Activated CD8-positive, alpha-beta T cell treated with anti-CD3 and anti-CD28 coated beads, Interleukin-2, amount 10 ng/mL, durations not matched to agents 7 days and 5 days (primary cell): ENCODE results near the gene AMMECR1. TPM values are rescaled to one million over a fixed set of nuclear protein-coding genes. Genes with fewer than 3 reads are reported as not detected.

ENCODE experiments used
- ATAC-seq: fragments of 150-1000 bp; cut with Tn5 transposase; one replicate; pipeline ENCODE4 v1.10.0; 2021; ENCODE audit warnings: moderate library complexity
- CTCF ChIA-PET: fragments of 350-600 bp; sonication (Branson Sonifier 250); formaldehyde crosslinking; loops from one replicate; lab custom pipeline; 2021; ENCODE audit warnings: antibody characterized with exemption; lab: Charles Lee
- POLR2A ChIA-PET: fragments of 350-600 bp; sonication (Branson Sonifier 250); formaldehyde crosslinking; loops from one replicate; lab custom pipeline; 2021; ENCODE audit warnings: antibody characterized with exemption; lab: Charles Lee
- DNase-seq: peaks from one replicate; pipeline ENCODE4 v3.0.0-alpha.2; 2020
- H3K27ac Mint-ChIP-seq: one replicate; pipeline ENCODE4 v1.8.0; 2021; ENCODE audit warnings: mild to moderate bottlenecking, mixed read lengths
- H3K27me3 Mint-ChIP-seq: one replicate; pipeline ENCODE4 v1.8.0; 2021; ENCODE audit warnings: low read depth, mixed read lengths
- H3K36me3 Mint-ChIP-seq: one replicate; pipeline ENCODE4 v1.8.0; 2021; ENCODE audit warnings: low read depth, mixed read lengths
- H3K4me1 Mint-ChIP-seq: one replicate; pipeline ENCODE4 v1.8.0; 2021; ENCODE audit warnings: low read depth, mixed read lengths
- H3K4me3 Mint-ChIP-seq: one replicate; pipeline ENCODE4 v1.8.0; 2021; ENCODE audit warnings: mild to moderate bottlenecking, mixed read lengths
- H3K9me3 Mint-ChIP-seq: one replicate; pipeline ENCODE4 v1.8.0; 2022; ENCODE audit warnings: mixed read lengths; ENCODE audit not compliant: insufficient read depth
- total RNA-seq, 2 experiments: library from RNA; stranded (reverse); gene quantifications; one replicate each; pipeline ENCODE4 v1.2.3, GENCODE V29; 2021

AMMECR1 gene
- total RNA-seq, 2 experiments from 2014 or later = 7.3 to 7.5 TPM

DNA sequence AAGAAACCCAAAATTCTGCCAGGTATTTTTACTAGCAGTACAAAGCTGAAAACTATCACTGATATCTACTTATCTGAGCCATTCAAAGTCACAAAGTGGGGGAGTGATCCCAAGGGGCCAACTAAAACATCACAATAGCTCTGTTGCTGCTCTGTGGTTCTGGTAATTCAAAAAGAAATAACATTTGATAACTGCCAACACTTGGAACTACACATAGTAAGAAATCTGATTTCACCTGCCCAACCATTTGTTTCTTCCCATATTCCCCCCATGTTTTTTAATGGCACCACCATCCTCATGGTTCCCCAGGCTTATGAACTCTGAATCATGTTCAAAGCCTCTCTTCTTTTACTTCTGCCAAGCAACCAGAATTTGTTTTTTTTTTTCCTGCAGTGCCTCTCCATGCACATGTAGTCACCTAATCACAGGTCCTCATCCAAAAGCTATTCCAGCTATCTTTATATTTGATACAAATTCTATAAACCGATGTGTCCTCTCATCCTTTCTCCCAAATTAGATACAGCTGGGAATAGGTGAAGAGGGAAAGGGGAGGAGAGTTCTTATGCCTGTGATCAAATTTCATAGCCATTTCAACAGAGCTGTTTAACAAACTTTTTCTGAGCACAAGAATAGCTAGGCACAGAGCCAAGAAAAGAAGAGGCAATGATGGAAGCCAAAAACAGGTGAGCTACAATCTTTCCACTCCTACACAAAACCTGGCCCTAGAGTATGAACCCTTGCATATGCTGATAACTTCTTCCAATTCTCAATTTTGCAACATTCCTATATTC lies 7.7 kb downstream of the AMMECR1 start:
- ATAC-seq (no peak), DNase-seq (no peak)
- no peak overlapping the region for H3K27ac Mint-ChIP-seq
- H3K4me1 Mint-ChIP-seq = peaks cover 20% of the 10 kb centered on the region
- H3K27me3 Mint-ChIP-seq = no peaks in the 10 kb centered on the region
- no peaks in the 10 kb centered on the region for H3K36me3 Mint-ChIP-seq
- H3K4me3 Mint-ChIP-seq = no peak overlapping the region
- no peaks in the 10 kb centered on the region for H3K9me3 Mint-ChIP-seq
- CTCF ChIA-PET = interaction anchor here (0.9 to 1.1 kb wide), 2 partner anchors 18 to 142 kb away, joined by 3 read pairs; no protein-coding TSS in a partner anchor
- POLR2A ChIA-PET = no interaction called here

DNA sequence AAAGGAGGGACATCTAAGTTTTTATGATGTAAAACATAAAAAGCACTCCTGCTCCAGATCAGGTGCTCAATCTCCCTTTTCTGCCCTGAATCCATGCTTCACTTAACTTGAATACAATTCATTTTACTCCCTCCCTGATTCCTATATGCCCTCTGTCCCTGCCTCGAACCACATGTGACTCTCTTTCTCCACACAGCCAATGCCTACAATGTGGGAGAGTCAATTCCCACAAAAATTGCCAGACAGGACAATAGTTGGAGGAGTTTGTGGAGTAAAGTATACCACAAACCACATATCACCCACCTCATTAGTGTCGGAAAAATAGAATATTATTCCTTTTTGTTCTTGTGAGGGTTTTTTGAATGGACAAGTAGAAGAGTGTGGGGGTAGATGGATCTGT lies 9.7 kb downstream of the AMMECR1 start:
- DNase-seq (no peak), ATAC-seq (no peak)
- no peak overlapping the region for H3K4me3 Mint-ChIP-seq
- H3K4me1 Mint-ChIP-seq = peaks cover 14% of the 10 kb centered on the region
- H3K27me3 Mint-ChIP-seq = no peaks in the 10 kb centered on the region
- no peaks in the 10 kb centered on the region for H3K9me3 Mint-ChIP-seq
- no peak overlapping the region for H3K27ac Mint-ChIP-seq
- ChIA-PET POLR2A (no interaction called here), CTCF (no interaction called here)
- H3K36me3 Mint-ChIP-seq = no peaks in the 10 kb centered on the region

DNA sequence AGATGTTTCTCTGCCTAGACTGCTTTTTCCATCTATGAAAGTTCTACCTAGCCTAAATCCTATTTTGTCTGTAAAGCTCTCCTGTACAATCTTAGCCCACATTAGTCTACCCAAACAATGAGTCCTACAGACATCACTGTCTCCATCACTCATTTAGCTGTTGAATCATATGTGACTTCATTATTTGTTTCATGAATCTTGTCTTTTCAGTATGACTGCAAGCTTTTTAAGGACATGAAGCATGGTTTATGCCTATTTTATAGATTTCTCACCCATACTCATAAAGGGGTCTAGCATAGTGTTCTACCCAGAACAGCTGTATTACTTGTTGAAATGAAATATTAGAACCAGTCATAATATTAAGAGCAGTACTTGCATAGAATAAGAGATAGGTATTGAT lies 13.0 kb downstream of the AMMECR1 start:
- Mint-ChIP-seq H3K4me3 (no peak overlapping the region), H3K9me3 (no peaks in the 10 kb centered on the region), H3K36me3 (peaks cover 3% of the 10 kb centered on the region), H3K4me1 (peaks cover 3% of the 10 kb centered on the region), H3K27me3 (no peaks in the 10 kb centered on the region), H3K27ac (no peak overlapping the region)
- ChIA-PET CTCF (interaction anchor here (0.6 kb wide), 1 partner anchor 106 kb away, joined by 3 read pairs; no protein-coding TSS in a partner anchor), POLR2A (no interaction called here)
- no peak for ATAC-seq
- DNase-seq = no peak

DNA sequence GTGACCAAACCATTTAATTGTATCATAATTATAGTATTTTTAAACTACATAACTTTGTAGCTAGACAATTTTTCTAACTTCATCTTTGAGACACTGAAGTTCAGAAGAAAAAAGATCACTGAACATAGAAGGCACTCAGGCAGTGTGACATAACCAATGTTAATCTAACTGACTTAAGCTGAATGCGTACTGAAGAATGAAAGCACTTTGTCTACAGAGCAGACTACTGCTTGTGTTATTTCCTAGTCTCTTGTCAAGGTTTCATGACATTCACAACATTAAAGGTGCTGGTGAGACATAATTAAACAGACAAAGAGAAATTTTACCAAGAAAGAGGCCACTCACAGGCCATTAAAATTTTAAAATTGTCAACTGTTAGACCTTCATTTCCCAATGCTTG lies 13.5 kb downstream of the AMMECR1 start:
- ATAC-seq (no peak), DNase-seq (no peak)
- peaks cover 8% of the 10 kb centered on the region for H3K36me3 Mint-ChIP-seq
- no peak overlapping the region for H3K27ac Mint-ChIP-seq
- H3K27me3 Mint-ChIP-seq = no peaks in the 10 kb centered on the region
- ChIA-PET POLR2A (no interaction called here), CTCF (no interaction called here)
- peaks cover 3% of the 10 kb centered on the region for H3K4me1 Mint-ChIP-seq
- no peak overlapping the region for H3K4me3 Mint-ChIP-seq
- H3K9me3 Mint-ChIP-seq = no peaks in the 10 kb centered on the region

DNA sequence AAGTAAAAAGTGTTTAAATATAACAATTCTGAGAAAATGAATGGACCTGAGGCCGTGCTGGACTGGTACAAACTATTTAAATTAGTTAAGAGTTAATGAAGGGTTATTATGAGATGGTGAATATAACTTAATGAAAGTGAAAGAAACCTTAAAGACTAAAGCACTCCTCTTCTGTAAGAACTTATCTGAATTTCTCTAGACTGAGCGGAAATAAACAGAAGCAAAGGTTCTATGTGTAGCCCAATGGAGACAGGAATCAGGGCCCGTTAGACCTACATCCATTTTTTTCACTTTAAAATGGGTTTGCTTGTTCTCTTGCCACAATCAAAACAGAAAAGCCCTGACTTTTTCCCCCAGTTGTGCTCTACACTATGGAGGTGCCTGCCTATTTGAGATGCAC lies 14.9 kb downstream of the AMMECR1 start:
- DNase-seq (no peak), ATAC-seq (no peak)
- peaks cover 3% of the 10 kb centered on the region for H3K4me1 Mint-ChIP-seq
- POLR2A ChIA-PET = no interaction called here
- no peak overlapping the region for H3K27ac Mint-ChIP-seq
- H3K4me3 Mint-ChIP-seq = no peak overlapping the region
- H3K9me3 Mint-ChIP-seq = no peaks in the 10 kb centered on the region
- CTCF ChIA-PET = no interaction called here
- peaks cover 8% of the 10 kb centered on the region for H3K36me3 Mint-ChIP-seq
- no peaks in the 10 kb centered on the region for H3K27me3 Mint-ChIP-seq

DNA sequence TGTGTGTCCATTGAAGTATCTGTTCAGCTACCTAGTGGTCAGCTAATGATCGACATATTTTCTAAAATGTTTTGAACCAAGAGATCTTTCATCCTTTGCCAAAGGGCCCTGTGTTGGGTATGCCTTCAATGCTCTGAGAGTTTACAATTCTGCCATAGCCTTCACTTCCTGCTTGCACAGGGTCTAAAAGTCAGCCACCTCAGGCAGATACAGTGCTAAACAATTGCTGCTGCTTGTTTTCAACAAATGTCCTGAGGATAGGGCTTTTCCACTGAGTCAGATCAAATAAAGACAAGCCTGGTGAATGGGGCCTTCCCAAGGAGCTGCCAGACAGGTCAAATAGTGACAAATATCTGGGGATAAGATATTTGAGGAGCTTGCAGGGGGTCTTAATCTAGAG lies 16.7 kb downstream of the AMMECR1 start:
- DNase-seq (no peak), ATAC-seq (no peak)
- Mint-ChIP-seq H3K27ac (no peak overlapping the region), H3K27me3 (no peaks in the 10 kb centered on the region), H3K4me1 (peaks cover 3% of the 10 kb centered on the region), H3K9me3 (peaks cover 8% of the 10 kb centered on the region), H3K4me3 (no peak overlapping the region), H3K36me3 (peaks cover 10% of the 10 kb centered on the region)
- ChIA-PET POLR2A (no interaction called here), CTCF (no interaction called here)

DNA sequence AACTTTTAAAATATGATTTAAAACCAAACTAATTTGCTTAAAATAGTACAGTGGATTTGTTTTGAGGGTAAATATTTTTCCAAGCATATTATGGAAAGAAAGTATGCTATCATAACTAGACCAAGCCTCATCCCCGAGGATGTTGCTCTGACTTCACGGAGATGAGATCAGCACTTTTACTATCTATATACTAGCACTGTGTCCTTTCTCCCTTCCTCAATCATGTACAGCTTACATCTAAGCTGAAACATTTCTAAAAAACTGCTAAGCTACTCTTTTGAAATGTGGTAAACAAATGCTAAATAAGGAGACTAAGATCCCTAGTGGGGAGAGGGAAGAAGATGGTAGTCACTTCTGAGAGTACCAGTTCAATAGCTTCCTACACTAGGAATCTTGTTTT lies 23.8 kb downstream of the AMMECR1 start:
- POLR2A ChIA-PET = no interaction called here
- H3K36me3 Mint-ChIP-seq = peaks cover 3% of the 10 kb centered on the region
- no peaks in the 10 kb centered on the region for H3K27me3 Mint-ChIP-seq
- ATAC-seq (no peak), DNase-seq (no peak)
- H3K4me3 Mint-ChIP-seq = no peak overlapping the region
- peaks cover 8% of the 10 kb centered on the region for H3K9me3 Mint-ChIP-seq
- H3K4me1 Mint-ChIP-seq = no peaks in the 10 kb centered on the region
- CTCF ChIA-PET = interaction anchor here (0.9 kb wide), 1 partner anchor 134 kb away, joined by 3 read pairs; no protein-coding TSS in a partner anchor
- no peak overlapping the region for H3K27ac Mint-ChIP-seq

DNA sequence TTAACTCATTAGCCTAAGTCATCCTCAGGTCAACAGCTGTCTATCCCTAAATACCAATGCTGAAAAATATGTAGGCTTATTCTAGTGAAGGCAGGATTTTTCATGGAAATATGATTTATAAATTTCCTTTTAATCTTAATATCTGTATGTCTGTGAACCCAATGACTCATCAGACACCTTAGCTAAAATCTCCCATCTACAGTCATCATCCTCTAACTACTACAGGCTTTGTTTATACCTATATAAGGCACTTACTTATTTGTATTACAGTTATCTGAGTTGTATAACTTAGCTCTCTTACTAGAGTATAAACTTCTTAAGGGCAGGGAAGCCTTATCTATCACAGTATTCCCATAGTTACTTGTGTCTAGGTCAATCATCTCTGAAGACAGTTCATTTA lies 24.2 kb downstream of the AMMECR1 start:
- ChIA-PET CTCF (no interaction called here), POLR2A (no interaction called here)
- Mint-ChIP-seq H3K4me3 (no peak overlapping the region), H3K27ac (no peak overlapping the region), H3K27me3 (no peaks in the 10 kb centered on the region), H3K4me1 (no peaks in the 10 kb centered on the region), H3K9me3 (peaks cover 8% of the 10 kb centered on the region), H3K36me3 (peaks cover 3% of the 10 kb centered on the region)
- DNase-seq = no peak
- no peak for ATAC-seq

DNA sequence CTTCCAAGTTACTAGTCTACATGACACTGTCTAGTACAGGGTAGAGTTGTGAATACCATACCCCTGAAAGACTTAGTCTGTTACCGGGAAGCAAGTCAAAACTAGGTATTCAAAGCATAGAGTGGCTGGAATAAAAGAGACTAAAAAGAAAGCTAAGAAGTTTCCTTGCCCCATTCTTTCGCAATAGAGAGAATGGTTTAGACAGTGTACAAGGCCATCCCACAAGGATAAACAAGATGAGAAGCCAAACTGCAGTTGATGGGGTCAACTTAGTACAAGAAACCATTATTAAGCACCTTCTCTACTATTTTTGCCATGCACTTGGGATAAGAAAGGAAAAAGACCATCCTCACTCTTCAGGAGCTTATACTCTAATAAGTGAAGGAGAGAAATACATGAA lies 30.3 kb downstream of the AMMECR1 start:
- Mint-ChIP-seq H3K4me1 (no peaks in the 10 kb centered on the region), H3K27me3 (no peaks in the 10 kb centered on the region)
- CTCF ChIA-PET = no interaction called here

DNA sequence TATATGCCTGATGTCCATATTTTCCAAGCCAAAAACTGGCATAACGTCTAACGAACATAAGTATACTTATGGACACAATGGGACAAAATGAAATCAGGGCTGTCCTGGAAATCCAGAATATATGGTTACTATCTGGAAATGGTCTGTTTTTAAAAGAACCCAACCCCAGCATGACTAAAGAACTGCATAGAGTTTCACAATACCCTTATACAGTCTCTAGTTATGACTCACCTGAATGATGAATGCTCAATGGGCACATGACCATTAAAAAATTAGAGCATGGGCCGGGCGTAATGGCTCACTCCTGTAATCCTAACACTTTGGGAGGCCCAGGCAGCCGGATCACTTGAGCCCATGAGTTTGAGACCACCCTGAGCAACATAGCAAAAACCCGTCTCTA lies 31.8 kb downstream of the AMMECR1 start:
- no peaks in the 10 kb centered on the region for H3K4me1 Mint-ChIP-seq
- no peak overlapping the region for H3K27ac Mint-ChIP-seq
- H3K4me3 Mint-ChIP-seq = no peak overlapping the region
- ChIA-PET POLR2A (interaction anchor here (0.6 kb wide), 1 partner anchor 214 kb away, joined by 4 read pairs; no protein-coding TSS in a partner anchor), CTCF (no interaction called here)
- no peak for ATAC-seq
- H3K27me3 Mint-ChIP-seq = no peaks in the 10 kb centered on the region
- H3K9me3 Mint-ChIP-seq = no peaks in the 10 kb centered on the region
- H3K36me3 Mint-ChIP-seq = peaks cover 9% of the 10 kb centered on the region
- DNase-seq = no peak

More for the DNA sequence above, 30.3 kb downstream of the AMMECR1 start:
- Mint-ChIP-seq H3K36me3 (peaks cover 9% of the 10 kb centered on the region), H3K27ac (no peak overlapping the region), H3K4me3 (no peak overlapping the region), H3K9me3 (no peaks in the 10 kb centered on the region)
- POLR2A ChIA-PET = no interaction called here
- ATAC-seq (no peak), DNase-seq (no peak)

DNA sequence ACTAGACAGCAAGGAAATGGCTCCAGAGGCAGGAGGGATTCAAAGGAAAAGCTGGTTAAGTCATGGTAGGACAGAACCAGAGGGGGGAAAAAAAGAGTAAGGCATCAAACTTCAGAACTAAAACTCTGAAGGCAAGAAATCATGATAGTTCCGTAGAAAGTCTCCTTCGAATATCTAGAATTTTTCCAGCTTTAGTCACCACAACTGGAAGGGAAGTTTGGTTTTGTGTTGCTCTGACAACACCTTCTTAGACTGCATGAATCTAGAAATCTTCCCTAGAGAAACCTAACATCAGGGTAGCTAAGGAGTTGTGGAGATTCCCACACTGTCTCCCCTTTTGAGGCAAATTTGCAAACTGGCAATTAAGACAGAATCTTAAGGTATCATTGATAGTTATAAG lies 33.7 kb downstream of the AMMECR1 start:
- no peak overlapping the region for H3K4me3 Mint-ChIP-seq
- H3K4me1 Mint-ChIP-seq = no peaks in the 10 kb centered on the region
- CTCF ChIA-PET = no interaction called here
- H3K36me3 Mint-ChIP-seq = peaks cover 9% of the 10 kb centered on the region
- DNase-seq (no peak), ATAC-seq (no peak)
- H3K27ac Mint-ChIP-seq = no peak overlapping the region
- no peaks in the 10 kb centered on the region for H3K27me3 Mint-ChIP-seq
- POLR2A ChIA-PET = no interaction called here
- H3K9me3 Mint-ChIP-seq = no peaks in the 10 kb centered on the region

DNA sequence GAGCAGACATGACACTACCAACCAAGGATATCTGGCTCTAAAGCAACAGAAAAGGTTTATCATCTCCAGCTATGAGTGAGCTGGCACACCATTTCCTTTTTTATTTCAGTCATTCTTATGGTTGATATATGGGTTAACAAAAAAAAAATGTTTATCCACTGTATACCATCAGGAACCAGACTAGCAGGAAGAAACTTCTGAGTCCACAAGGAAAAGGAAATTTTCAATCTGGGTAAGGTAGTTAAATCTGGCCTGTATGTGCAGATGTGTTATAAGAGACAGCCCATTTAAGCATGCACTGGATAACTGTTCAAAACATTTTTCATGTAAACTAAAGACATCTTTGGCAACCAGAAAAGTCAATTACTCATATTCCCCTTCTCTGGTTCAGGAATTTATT lies 35.0 kb downstream of the AMMECR1 start:
- H3K4me1 Mint-ChIP-seq = peaks cover 2% of the 10 kb centered on the region
- POLR2A ChIA-PET = no interaction called here

More for the DNA sequence above, 35.0 kb downstream of the AMMECR1 start:
- Mint-ChIP-seq H3K4me3 (no peak overlapping the region), H3K27me3 (no peaks in the 10 kb centered on the region), H3K9me3 (no peaks in the 10 kb centered on the region), H3K27ac (no peak overlapping the region), H3K36me3 (peaks cover 9% of the 10 kb centered on the region)
- CTCF ChIA-PET = no interaction called here
- ATAC-seq = no peak
- DNase-seq = no peak
